ENCODE measurements around the gene PTCD1.
A peak's percentile ranks its signal among the peaks of the same experiment; 100 is the strongest.
"Not testable (repeated sequence)": the region's sequence is repeated elsewhere in the genome, so short reads cannot be mapped to it uniquely, and the experiment has no call there.

PTCD1 gene

DNA sequence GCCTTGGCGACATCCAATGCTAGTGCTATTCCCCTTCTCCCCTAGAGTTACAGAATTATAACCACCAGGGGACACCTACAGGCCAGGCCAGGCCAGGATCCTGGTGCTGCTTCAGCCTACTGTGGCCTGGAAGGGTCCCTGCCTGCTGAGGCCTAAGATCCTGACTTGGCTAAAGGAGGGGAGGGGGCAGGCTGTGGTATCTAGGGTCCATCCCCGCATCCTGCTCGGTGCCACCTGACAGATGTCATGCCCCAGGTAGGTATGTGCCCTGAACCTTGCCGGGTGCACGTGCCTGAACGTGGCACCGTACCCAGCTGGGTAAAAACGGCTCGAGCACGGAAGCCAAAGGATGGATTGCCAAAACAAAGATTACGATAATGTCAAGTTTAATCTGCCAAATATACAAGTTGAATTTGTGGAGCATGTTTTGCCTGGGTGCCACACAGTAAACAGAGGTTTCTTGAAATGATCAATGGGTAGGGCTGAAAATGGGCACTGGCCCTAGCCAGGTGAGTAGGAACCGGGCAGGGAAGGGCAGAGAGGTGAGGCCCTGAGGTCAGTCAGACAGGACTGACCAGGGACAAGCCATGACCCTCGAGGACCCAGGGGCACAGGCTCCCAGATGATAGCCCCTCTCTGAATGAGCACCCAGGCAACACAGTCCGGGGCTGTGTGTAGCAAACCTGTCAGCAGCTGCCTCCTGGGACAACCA lies 42.8 kb downstream of the PTCD1 start:
- no peak for DNase-seq
- no peak for TF ChIP-seq POLR2A (IDR thresholded peaks at IDR 0.05; ENCODE audit: low read length)
- TF ChIP-seq GATA1 (IDR thresholded peaks at IDR 0.05; ENCODE audit: low read depth, low read length) = no peak

DNA sequence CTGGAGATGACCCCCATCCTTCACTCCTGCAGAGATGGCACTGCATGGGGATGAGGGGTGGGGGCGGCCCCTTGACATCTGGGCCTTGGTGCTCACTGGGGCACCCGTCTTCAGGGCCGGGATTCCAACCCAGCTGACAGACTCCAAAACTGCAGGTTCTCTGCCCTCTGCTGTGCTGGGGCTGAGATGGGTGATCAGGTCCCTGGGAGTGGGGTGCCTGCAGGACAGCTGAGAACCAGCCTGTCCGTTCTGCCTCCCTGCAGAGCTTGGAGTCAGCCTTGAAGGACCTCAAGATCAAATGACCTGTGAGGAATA lies 44.5 kb downstream of the PTCD1 start:
- no peak for DNase-seq
- TF ChIP-seq POLR2A (IDR thresholded peaks at IDR 0.05; ENCODE audit: low read length) (no peak), GATA1 (IDR thresholded peaks at IDR 0.05; ENCODE audit: low read depth, low read length) (no peak)

DNA sequence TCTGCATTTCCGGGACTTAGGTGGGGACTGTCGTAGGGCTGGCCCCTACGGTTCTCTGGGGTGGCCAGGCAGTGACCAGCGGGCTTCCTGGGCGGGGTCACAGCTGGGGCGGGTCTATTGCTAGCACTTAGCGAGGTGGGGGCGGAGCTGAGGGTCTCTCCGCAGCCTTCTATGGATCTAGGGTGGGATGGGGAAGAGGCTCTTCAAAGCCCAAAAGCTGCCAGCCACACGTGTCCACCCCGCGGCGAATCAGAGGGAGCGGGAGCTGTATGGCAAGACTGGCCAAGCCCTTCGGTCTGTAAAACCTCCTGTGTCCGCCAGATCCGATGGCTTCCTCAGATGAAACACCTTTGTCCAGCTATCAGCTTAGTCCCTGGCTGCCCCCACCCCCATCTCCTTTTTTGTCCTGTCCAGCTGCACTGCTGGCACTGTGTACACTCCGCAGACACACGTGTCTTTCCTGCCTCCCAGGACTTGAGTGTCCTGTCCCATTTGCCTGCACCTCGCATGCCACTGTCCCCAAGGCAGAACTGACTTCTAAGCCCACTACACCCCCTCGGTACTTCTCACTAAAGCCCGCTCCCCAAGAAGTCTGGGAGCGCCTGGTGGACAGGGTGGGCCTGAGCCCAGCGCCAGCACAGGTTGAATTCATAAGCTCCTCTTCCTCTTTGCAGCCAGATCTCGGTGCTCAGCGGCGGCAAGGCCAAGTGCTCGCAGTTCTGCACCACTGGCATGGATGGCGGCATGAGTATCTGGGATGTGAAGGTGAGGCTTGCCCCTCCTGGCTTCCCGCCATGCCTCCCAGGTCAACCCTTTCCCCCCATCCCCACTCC lies 45.0 kb downstream of the PTCD1 start:
- TF ChIP-seq POLR2A (IDR thresholded peaks at IDR 0.05; ENCODE audit: low read length) = no peak
- TF ChIP-seq GATA1 (IDR thresholded peaks at IDR 0.05; ENCODE audit: low read depth, low read length) = no peak

DNA sequence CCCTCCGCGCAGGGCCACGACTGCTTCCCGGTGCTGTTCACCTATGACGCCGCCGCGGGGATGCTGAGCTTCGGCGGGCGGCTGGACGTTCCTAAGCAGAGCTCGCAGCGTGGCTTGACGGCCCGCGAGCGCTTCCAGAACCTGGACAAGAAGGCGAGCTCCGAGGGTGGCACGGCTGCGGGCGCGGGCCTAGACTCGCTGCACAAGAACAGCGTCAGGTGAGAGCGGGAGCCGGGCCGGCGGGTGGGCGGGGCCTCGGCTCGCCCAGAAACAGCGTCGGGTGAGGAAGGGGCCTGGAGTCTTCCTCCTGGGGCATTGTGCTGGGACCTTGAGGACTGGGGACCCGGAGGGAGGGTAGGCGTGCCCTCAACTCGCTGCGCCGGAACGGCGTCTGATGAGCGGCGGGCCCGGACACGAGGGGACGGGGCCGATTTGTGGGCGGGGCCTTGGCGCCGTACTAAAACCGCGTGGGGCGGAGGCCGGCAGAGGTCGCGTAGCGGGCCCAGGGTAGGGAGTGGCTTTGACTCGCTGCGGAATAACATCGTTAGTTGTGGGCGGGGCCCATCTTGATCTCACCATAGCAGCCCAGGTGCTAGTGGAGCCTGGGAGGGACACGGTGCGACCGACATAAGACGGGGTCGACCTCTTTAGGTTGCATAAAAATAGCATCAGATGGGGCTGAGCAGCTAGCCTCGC lies 45.8 kb downstream of the PTCD1 start:
- peak; percentile 77 to 81 for DNase-seq
- no peak for TF ChIP-seq GATA1 (IDR thresholded peaks at IDR 0.05; ENCODE audit: low read depth, low read length)
- TF ChIP-seq POLR2A (IDR thresholded peaks at IDR 0.05; ENCODE audit: low read length) = no peak

More for the DNA sequence above, 45.0 kb downstream of the PTCD1 start:
- no peak for DNase-seq

DNA sequence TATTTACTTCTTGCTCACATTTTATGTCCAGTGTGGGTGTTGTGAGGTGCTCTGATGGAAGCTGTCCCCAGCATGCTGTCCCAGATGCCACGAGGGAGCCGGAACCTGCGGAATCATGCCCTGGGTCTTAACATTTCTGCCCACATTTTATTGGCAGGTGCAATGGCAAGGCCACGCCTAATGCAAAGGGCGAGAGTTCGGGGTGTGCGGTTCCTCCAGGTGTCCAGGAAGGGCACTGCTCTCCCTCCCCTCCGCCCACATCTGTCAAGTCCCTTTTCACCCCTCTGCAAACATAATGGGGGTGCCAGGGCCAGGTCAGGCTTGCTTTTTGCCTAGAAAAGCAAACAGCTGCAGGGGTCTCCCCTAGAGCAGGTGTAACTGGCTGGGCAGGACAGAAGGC lies 46.6 kb downstream of the PTCD1 start:
- TF ChIP-seq GATA1 (IDR thresholded peaks at IDR 0.05; ENCODE audit: low read depth, low read length) (no peak), POLR2A (IDR thresholded peaks at IDR 0.05; ENCODE audit: low read length) (no peak)
- DNase-seq = no peak

DNA sequence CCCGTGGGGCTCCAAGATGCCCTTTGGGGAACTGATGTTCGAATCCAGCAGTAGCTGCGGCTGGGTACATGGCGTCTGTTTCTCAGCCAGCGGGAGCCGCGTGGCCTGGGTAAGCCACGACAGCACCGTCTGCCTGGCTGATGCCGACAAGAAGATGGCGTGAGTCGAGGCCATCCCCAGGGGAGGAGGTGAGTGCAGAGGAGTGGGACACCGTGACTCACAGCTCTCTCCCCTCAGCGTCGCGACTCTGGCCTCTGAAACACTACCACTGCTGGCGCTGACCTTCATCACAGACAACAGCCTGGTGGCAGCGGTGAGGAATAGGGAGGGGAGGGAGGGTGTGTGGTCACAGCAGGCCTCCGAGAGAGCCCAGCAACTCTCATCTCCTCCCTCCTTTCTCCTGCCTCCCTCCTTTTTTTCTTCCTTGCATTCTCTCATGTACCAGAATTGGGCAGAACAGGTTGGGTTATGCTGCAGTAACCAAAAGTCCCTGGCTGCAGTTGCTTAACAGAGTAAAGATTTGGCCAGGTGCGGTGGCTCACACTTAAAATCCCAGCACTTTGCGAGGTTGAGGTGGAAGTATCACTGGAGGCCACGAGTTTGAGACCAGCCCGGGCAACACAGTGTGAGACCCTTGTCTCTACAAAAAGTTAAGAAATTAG lies 47.5 kb downstream of the PTCD1 start:
- no peak for DNase-seq
- TF ChIP-seq POLR2A (IDR thresholded peaks at IDR 0.05; ENCODE audit: low read length) (no peak), GATA1 (IDR thresholded peaks at IDR 0.05; ENCODE audit: low read depth, low read length) (no peak)

DNA sequence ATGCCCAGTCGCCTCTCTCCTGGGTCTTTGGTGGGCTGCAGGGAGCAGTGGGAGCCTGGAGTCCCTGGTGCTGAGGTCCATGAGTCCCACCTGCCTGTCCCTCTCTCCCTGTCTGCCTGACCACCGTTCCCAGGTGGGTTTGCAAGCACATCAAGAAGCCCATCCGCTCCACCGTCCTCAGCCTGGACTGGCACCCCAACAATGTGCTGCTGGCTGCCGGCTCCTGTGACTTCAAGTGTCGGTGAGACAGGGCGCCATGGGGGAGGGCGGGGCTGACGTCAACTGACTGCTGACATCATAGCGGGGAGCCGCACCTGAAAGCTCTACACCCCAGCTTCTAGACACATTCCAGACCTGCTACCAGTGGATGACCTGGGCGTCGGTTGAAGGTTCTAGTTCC lies 48.8 kb downstream of the PTCD1 start:
- TF ChIP-seq GATA1 (IDR thresholded peaks at IDR 0.05; ENCODE audit: low read depth, low read length) (no peak), POLR2A (IDR thresholded peaks at IDR 0.05; ENCODE audit: low read length) (no peak)
- no peak for DNase-seq

DNA sequence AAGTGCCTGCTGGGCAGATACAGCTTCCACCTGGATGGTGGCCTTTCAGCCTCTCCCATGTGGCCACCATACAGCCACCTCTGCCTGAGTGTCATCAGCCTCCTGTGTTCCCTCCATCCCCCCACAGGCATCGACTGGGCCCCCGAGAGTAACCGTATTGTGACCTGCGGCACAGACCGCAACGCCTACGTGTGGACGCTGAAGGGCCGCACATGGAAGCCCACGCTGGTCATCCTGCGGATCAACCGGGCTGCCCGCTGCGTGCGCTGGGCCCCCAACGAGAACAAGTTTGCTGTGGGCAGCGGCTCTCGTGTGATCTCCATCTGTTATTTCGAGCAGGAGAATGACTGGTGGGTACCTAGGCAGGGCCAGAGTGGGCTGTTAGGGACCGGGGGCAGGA lies 50.7 kb downstream of the PTCD1 start:
- TF ChIP-seq GATA1 (IDR thresholded peaks at IDR 0.05; ENCODE audit: low read depth, low read length) = no peak
- no peak for TF ChIP-seq POLR2A (IDR thresholded peaks at IDR 0.05; ENCODE audit: low read length)
- DNase-seq = no peak

DNA sequence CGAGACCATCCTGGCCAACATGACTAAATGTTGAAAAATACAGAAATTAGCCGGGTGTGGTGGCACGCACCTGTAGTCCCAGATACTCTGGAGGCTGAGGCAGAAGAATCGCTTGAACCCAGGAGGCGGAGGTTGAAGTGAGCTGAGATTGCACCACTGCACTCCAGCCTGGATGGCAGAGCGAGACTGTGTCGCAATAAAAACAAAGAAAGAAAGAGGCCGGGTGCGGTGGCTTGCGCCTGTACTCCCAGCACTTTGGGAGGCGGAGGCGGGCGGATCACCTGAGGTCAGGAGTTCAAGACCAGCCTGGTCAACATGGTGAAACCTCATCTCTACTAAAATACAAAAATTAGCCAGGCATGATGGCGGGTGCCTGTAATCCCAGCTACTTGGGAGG lies 51.4 kb downstream of the PTCD1 start:
- DNase-seq = not testable (repeated sequence)

DNA sequence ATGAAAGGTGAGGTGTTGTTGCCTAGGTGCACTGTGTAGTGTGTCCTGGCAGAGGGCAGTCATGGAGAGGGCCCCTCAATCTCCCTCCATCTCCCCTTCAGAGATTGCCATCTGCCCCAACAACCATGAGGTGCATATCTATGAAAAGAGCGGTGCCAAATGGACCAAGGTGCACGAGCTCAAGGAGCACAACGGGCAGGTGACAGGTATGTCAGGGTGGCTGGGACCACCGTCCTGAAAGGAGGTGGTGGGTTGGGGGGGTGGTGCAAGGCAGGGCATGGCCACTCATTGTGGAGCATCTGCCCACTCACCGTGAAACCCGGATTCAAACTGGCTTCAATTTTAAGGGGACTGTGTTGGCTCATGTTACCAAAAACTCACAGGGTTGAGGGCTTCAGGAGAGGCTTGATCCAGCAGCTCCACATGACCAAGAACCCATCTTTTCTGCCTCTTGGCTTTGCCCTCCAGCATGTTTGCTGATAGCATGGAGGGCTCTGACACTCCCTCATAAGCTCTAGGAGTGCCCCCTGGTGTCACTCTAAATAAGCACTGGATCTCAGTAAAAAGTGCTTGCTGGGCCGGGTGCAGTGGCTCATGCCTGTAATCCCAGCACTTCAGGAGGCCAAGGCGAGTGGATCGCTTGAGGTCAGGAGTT lies 51.9 kb downstream of the PTCD1 start:
- TF ChIP-seq GATA1 (IDR thresholded peaks at IDR 0.05; ENCODE audit: low read depth, low read length) (no peak), POLR2A (IDR thresholded peaks at IDR 0.05; ENCODE audit: low read length) (no peak)
- peak; percentile 75 to 80 for DNase-seq

DNA sequence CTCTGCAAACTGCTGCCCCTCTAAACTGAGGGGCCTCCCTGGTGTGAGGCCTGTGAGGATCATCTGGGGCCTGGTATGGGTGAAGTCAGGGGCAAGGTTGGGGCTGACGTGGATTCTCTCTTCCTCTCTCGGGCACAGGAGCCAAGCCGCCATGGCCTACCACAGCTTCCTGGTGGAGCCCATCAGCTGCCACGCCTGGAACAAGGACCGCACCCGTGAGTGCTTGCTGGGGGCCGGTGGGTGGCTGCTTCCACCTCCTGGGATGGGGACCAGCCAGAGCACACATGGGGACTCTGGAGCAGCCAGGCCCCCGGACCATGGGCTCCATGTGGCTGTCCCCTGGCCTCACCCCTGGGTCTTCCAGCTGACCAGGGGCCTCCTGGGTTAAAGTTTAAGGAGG lies 53.0 kb downstream of the PTCD1 start:
- no peak for DNase-seq
- no peak for TF ChIP-seq POLR2A (IDR thresholded peaks at IDR 0.05; ENCODE audit: low read length)
- no peak for TF ChIP-seq GATA1 (IDR thresholded peaks at IDR 0.05; ENCODE audit: low read depth, low read length)

DNA sequence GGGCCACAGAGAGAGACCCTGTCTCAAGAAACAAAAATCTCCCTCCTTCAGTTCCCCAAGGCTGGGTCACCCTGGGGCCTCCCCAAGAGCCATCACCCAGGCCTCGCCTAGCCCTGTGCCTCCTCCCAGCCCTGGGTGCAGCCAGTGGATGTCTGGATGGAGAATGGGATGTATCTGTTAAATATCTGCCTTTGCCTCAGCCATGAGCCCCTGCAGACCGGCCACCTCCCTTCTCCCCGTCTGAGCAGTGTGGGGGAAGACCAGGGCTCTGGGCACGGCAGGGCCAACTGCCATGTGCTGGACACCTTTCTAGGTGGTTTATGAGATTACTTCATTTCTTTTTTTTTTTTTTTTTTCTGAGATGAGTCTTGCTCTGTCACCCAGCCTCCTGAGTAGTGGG lies 54.1 kb downstream of the PTCD1 start:
- no peak for TF ChIP-seq GATA1 (IDR thresholded peaks at IDR 0.05; ENCODE audit: low read depth, low read length)
- TF ChIP-seq POLR2A (IDR thresholded peaks at IDR 0.05; ENCODE audit: low read length) = no peak

DNA sequence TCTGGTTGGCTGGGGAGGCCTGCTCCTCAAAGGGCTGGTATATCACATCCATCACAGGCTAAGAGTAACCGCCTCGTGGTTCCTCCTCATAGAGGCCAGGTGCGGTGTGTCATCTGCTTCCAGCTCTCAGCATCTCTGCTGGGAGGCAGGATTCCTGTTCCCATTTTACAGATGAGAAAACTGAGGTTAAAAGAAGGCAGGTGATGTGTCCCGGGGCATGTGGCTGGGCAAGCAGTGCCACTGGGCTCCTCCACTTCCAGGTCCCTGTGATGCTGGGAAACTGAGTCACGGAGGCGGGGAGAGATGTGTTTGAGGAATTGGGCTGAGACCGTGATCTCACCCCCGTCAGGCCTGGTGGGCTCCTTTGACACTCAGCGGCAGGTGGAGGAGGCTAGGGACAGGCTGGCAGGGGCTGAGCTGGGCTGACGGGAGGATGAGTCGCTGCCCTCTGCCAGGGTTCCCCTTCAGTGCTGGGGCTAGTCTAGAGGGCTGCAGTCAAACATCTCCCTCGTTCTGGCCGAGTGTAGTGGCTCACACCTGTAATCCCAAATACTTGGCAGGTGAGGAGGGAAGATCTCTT lies 54.7 kb downstream of the PTCD1 start:
- no peak for DNase-seq

More for the DNA sequence above, 54.1 kb downstream of the PTCD1 start:
- DNase-seq = no peak

More for the DNA sequence above, 54.7 kb downstream of the PTCD1 start:
- no peak for TF ChIP-seq GATA1 (IDR thresholded peaks at IDR 0.05; ENCODE audit: low read depth, low read length)

Measured in erythroblast (primary cell).